ENCODE data around the gene LIN9.
"Not testable (repeated sequence)": the region's sequence is repeated elsewhere in the genome, so short reads cannot be mapped to it uniquely, and the experiment has no call there.

Gene LIN9

DNA sequence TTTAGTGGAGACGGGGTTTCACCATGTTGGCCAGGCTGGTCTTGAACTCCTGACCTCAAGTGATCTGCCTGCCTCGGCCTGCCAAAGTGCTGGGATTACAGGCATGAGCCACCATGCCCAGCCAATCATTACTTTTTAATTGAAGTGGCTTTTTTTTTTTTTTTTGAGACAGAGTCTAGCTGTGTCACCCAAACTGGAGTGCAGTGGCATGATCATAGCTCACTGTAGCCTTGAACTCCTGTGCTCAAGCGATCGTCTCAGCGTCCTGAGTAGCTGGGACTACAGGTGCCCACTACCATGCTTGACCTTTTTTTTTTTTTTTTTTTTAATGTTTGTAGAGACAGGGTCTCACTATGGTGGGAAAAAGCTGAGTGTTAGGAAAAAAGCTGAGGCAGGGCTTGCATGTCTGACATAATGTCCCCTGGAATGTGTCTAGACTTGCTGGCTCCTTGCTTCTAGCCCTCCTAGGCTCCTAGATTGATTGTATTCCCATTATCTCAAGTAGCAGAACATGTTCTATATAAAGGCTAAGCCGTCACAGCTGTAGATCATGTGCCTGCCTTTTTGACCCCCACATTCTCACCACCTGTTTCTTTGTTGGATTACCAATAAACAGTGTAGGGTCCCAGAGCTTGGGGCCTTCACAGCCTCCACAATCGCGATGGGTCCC lies 36.6 kb downstream of the LIN9 start:
- DNase-seq: not testable (repeated sequence)

- DNase-seq: no peak
Measured at GRCh38 chr1:226268421-226269124, 40.4 kb downstream of the LIN9 start.

DNA sequence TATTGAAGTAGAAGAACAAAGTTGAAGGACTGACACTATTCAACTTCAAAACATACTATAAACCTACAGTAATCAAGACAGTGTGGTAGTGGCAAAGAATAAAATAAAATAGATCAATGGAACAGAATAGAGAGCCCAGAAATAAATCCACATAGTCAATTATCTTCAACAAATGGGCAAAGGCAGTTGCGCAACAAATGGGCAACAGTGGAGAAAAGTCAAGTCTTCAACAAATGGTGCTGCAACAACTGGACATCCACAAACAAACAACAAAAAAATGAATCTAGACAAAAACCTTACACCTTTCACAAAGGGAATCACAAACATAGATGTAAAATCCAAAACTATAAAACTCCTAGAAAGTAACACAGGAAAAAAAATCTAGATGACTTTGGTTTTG lies 47.1 kb downstream of the LIN9 start:
- no peak for DNase-seq

GRCh38 chr1:226255380-226255779 lies 53.6 kb downstream of the LIN9 start:
- no peak for DNase-seq

DNA sequence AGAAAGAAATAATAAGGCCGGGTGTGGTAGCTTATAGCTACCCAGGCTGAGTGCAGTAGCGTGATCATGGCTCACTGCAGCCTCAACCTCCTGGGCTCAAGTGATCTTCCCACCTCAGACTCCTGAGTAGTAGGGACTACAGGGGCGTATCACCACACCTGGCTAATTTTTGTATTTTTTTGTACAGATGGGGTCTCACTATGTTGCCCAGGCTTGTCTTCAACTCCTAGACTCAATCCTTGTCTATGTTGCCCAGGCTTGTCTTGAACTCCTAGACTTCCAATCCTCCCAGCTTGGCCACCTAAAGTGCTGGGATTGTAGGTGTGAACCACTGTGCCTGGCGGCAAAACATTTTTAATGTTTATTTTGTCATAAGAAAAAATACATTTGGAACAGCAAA lies 55.0 kb downstream of the LIN9 start:
- no peak for DNase-seq

- DNase-seq: not testable (repeated sequence)
Measured at GRCh38 chr1:226252841-226253240, 56.1 kb downstream of the LIN9 start.

DNA sequence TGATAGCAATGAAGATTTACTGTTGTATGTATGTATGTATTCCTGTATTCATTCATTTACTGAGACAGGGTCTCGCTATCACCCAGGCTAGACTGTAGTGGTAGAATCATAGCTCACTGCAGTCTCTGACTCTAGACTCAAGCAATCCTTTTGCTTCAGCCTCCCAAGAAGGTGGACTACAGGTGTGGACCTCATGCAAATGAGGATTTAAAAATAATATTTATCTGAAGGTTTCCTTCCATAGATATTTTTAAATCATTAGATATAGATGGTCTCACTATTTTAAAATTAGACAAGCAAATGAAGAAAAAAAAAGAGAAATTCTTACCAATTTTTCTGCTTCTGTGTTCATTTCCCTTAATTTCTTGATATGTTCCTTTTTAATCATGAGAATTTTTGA lies 58.5 kb downstream of the LIN9 start:
- no peak for DNase-seq

- DNase-seq: no peak
Measured at GRCh38 chr1:226248796-226249195, 60.2 kb downstream of the LIN9 start.

GRCh38 chr1:226248091-226248490 lies 60.9 kb downstream of the LIN9 start:
- no peak for DNase-seq

- no peak for DNase-seq
Measured at GRCh38 chr1:226239421-226239820, 69.5 kb downstream of the LIN9 start.

GRCh38 chr1:226236826-226237225 lies 72.1 kb downstream of the LIN9 start:
- DNase-seq: no peak

DNA sequence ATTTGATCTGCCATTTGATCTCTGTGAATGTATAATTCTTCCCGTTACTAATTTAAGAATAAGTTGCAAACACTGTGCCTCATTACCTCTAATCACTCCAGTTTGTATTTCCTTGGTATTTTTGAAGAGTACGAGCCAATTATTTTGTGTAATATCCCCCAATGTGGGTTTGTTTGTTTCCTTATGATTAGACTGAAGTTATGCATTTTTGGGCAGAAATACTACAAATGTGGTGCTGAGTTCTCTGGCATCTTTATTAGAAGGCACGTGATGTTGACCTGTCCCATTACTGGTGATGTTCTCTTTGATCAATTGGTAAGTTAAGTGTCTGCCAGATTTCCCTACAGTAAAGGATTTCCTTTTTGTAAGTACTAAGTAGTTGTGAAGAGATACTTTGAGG lies 75.2 kb downstream of the LIN9 start:
- DNase-seq: no peak

DNA sequence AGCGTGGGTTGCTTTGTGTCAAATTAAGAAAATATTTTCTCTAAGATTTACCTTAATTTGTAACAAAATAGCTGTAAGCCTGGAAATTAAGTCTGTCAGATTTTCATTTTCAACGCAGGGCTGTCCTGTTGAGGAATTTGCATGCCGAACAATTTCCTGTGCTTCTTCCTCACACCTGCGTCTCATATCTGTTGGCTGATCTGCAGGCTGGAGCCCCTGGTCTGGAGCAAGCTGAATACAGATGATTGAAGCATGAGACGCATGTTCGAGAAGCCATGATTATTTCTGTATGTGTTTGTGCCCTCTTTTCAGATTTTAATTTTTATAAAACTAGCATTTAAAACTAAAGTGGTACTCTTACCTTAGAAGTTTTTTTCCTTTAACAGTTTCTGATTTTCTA lies 75.7 kb downstream of the LIN9 start:
- no peak for DNase-seq

DNA sequence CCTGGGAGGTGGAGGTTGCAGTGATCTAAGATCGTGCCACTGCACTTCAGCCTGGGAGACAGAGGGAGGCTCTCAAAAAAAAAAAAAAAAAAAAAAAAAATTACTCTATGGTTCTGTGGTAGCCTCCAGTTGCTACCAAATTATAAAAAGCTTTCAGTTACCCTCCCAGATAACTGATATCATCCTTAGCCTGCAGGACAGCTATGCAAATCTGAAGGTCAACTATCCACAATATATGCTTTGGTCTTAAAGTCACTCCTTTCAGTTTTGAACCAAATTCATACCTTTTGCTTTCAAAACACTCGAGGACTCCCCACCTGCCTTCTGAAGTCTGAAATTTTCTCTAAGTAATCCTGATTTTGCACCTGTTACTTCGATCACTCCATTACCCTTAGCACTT lies 82.4 kb downstream of the LIN9 start:
- no peak for DNase-seq

GRCh38 chr1:226223786-226224244 lies 85.1 kb downstream of the LIN9 start:
- DNase-seq: peak in 1 of 2 donors; percentile 8

- no peak for DNase-seq
Measured at GRCh38 chr1:226223157-226223785, 85.7 kb downstream of the LIN9 start, which contains the start of gene MIXL1. TSS of gene MIXL1 (plus strand) at chr1:226223664. CDS start at chr1:226223682, 18 bp downstream.

DNA sequence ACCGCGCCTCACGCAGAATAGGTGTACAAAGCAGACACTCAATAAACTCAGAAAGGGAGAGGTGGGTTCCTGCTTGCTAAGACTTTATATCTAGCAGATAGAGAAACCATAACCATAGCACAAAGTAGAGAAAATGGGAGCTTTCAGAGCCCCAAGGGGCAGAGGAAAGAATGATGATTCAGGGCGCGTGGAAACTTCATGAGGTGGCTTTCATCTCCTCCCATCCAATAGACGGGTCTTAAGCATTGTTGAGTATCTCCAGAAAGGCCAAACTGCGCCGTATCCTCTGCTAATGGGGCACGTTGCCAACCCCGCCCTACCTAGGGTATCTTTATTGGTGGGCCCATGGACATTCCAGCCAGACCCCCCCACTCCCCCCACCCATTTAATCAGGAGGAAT lies 86.3 kb downstream of the LIN9 start:
- no peak for DNase-seq

DNA sequence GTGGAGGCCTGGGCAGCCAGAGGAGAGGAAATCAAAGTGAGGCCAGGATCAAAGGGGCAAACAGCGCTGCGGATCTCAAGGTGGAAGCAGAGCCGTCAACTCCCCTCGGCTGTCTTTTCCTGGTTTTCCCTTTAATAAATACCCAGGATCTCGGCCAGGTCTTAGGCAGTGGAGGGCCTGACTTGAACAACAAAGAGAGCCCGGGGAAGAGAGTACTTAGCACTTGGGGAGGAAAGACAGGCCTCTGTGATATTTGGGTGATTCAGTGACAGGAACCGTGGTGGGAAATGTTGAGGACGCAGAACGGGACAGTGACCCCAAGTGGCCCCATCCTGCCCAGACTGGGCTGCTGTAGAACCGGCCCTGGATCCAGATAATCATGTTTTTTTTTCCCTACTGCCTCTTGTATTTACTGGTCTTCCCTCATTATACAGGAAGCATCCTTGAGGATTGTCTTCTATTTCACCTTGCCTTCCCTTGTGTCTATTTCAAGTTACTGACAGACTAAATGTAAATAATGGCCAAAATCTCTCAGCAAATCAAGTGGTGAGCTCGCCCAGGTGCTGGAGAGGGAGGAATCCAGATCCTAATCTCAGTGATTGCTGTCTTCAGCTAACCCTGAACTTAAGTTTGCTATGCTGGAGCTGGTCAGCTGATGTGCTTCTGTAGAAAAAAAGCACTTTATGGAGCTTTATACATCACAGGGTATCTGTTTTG lies 88.3 kb downstream of the LIN9 start:
- DNase-seq: no peak

DNA sequence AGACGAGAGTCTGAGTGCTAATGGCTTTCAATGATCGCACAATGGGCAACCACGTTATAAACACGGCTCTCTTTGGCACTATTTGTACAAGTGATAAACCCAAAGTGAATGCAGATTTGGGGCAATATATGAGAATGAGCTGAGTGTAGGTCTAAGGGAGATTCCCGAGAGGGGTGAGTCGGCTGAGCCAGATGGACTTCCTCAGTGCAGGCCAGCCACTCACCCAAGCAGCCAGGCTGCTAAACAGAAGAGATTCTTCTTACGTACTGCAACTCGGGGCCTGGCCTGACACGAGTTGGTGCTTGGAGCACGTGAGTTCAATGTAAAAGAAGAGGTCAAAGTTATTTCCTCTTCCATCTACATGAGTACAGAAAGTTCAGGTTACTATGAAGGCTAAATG lies 91.7 kb downstream of the LIN9 start:
- no peak for DNase-seq

- no peak for DNase-seq
Measured at GRCh38 chr1:226216056-226216455, 92.9 kb downstream of the LIN9 start.

GRCh38 chr1:226215239-226215638 lies 93.7 kb downstream of the LIN9 start:
- no peak for DNase-seq

GRCh38 chr1:226212545-226212944 lies 96.4 kb downstream of the LIN9 start:
- DNase-seq: no peak

GRCh38 chr1:226211181-226211821 lies 97.7 kb downstream of the LIN9 start:
- DNase-seq: no peak
